ENCODE measurements around the gene ZNF747.

The ZNF747 gene

GRCh38 chr16:30534368-30535105, at the start of gene ZNF747:
Gene ZNF747 (minus strand): TSS chr16:30534858. CDS start chr16:30534679, 179 bp downstream.
- DNase-seq = peak; percentile 44 to 78

GRCh38 chr16:30582611-30583340, 48.1 kb upstream of the ZNF747 start:
- DNase-seq = no peak

- DNase-seq = no peak
Measured at GRCh38 chr16:30581457-30581856, 46.8 kb upstream of the ZNF747 start.

DNA sequence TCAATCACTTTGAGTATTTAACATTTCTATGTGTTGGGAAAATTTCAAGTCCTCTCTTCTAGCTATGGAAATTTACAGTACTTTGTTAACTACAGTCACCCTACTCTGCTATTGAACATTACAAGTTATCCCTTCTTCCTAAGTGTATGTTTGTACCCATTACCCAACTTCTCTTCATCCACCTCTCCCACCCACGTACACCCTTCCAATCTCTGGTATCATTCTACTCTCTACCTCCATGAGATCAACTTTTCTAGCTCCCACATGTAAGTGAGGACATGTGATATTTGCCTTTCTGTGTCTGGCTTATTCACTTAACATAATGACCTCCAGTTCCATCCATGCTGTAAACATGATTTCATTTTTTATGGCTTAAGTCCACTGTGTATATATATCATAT, 40.0 kb upstream of the ZNF747 start:
- no peak for DNase-seq

DNA sequence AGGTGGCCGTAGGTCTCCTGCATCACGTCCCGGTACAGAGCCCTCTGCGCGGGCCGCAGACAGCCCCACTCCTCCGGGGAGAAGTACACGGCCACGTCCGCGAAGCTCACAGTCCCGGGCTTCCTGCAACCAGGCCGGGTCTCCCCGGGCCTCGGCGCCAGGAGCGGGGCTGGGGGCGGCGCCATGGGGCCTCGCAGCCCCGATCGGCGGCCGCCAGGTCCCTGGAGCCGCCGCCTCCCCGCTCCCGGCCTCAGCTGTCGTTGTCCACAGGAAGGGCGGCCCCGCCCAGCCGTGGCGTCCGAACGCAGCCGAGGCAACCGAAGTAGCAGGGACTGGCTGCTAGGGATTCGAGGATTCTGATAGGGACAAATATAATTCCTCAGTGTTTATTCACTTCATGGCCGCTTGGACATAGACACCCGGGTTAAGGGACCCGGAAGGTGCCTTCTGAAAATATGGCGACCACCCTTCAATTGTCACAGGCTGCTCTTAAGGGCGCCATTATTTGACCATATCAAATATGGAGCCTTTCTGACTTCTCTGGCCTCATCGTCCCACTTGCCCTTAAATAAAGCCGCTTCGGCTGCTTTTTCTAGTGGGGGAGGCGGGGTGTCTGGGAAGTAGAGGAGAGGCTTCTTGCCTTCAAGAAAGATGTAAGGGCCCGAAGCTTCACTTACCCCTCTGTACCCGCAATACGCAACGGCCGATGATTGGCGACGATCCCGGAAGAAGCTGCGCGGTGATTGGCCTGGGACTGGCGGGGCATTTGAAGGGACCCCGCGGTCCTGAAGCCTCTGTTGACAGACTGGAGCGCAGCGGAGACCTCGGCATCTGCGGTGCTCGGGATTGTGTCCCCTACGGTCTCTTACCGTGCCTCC, 37.0 kb upstream of the ZNF747 start, which contains the start of gene ZNF688:
Gene ZNF688, minus strand, starts transcription at position 270 of the 878 bp plus-strand sequence. Its CDS starts 85 bp downstream, at position 185.
- peak; percentile 72 to 91 for DNase-seq

DNA sequence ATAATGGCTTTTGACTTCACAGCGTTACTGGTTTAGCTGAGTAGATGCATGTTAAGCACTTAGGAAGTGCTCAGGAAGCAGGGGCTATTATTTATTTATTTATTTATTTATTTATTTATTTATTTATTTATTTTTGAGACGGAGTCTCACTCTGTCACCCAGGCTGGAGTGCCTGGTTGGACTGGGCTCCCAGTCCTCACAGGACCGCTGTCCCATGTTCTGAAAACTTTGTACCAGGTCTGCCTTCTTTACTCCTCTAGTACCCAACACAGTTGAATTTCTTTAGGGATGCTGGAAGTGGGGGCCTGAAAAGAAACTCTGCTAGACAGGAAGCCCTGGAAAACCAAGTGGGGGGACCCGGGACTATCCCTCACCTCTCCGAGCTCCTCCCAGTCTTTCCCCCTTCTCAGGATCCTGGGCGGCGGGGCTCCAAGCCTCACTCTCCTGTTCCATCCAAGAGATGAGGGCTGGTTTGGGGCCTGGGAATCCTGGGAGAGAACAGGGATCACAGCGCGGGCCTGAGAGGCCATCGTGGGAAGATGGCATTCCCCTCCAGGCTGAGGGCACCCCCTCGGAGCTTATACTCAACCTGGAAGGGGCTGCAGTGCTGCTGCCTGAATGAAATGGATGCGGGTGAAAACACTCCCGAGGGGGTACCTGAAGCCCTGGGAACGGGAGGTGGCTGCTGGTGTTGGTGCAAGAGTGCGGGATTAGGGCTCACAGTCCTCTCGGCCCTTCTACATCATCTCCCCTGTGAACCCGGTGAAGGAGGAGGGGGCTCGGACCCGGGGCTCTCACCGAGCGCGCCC, 36.2 kb upstream of the ZNF747 start:
- DNase-seq = no peak

GRCh38 chr16:30569746-30570635, 35.3 kb upstream of the ZNF747 start:
- no peak for DNase-seq

GRCh38 chr16:30569281-30569680, 34.6 kb upstream of the ZNF747 start:
- DNase-seq = no peak

GRCh38 chr16:30567991-30568638, 33.5 kb upstream of the ZNF747 start:
- DNase-seq = no peak

GRCh38 chr16:30567160-30567990, 32.7 kb upstream of the ZNF747 start:
- no peak for DNase-seq

DNA sequence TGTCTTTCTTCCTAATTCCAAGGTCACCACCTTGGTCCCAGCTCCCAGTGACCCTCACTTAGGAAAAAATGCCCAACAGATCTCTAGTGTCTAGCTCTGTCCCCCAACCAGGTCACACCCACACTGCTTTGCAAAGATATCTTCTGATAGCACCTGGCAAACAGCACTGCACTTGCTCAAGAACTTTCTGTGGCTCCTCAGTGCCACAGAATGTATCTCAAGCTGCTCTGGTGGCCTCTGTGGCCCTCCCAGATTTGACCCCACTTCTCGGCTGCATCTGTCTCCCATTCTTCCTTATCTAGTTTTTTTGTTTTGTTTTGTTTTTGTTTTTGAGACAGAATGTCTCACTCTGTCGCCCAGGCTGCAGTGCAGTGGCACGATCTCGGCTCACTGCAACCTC, 31.9 kb upstream of the ZNF747 start:
- no peak for DNase-seq

GRCh38 chr16:30565984-30566383, 31.3 kb upstream of the ZNF747 start:
- DNase-seq = no peak

DNA sequence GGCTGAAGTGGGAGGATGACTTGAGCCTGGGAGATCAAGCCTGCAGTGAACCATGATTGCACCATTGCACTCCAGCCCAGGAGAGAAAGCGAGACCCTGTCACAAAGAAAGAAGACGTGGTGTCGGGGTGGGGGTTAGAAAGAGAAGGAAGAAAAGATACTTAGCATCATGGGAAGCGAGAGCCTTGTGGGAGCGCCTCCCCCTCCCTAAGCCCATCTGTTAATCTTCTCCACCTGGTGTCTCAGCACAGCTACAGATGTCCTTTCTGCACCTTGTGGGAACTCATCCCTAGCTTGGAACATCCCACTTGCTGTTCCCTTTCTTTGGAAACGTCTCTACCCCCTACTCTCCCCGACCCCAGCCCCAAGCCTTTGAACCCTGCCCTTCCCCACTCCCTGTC, 30.9 kb upstream of the ZNF747 start:
- no peak for DNase-seq

GRCh38 chr16:30562021-30562420, 27.4 kb upstream of the ZNF747 start:
- DNase-seq = peak in 1 of 2 experiments; percentile 4

GRCh38 chr16:30561089-30561816, 26.6 kb upstream of the ZNF747 start:
- no peak for DNase-seq

- no peak for DNase-seq
Measured at GRCh38 chr16:30559690-30560089, 25.0 kb upstream of the ZNF747 start.

GRCh38 chr16:30558789-30559377, 24.2 kb upstream of the ZNF747 start:
- DNase-seq = no peak

DNA sequence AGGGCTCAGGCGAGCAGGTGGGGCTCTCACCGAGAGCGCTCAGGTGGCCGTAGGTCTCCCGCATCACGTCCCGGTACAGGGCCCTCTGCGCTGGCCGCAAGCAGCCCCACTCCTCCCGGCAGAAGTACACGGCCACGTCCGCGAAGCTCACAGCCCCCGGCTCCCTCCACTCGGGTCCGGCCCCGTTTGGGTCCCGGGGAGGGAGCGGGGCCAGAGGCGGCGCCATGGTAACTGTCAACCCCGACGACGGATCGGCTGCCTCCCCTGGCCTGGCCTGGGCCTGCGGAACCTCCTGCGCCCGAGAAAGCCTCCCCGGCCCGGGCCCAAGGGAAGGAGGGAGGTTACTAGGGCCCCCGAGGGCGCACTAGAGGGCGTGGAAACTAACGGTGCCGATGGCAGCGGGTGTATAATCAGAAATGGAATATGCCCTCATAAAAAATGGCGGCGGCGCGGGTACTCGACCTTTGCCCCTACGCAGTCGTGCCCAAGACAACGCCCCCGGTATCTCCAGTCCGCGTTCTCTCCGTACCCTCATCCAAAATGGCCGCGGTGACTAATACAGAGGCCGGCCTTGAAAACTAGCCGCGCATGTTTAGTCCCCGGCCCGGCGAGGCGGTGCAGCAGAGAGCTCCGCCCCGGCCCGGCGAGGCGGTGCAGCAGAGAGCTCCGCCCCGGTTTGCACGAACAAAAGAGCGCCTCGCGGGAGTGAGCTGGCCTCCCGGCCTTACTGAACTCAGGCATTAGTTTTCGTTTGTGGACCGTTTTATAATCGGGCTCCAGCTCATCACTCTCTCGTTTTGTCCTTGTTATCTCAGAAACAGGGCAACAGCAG, 23.5 kb upstream of the ZNF747 start, which contains the start of gene ZNF764:
Gene ZNF764, minus strand, starts transcription at position 418 of the 832 bp plus-strand sequence. Its CDS starts 192 bp downstream, at position 226.
- DNase-seq = peak; percentile 78 to 89

All from NCI-H187 (cell line).